ENCODE measurements around the gene PSG6. TPM values are rescaled to one million over a fixed set of nuclear protein-coding genes. Genes with fewer than 3 reads are reported as not detected.
"Not testable (repeated sequence)": the region's sequence is repeated elsewhere in the genome, so short reads cannot be mapped to it uniquely, and the experiment has no call there.

The PSG6 gene
- total and polyA plus RNA-seq, 7 experiments from 2014 or later, result not detected

DNA sequence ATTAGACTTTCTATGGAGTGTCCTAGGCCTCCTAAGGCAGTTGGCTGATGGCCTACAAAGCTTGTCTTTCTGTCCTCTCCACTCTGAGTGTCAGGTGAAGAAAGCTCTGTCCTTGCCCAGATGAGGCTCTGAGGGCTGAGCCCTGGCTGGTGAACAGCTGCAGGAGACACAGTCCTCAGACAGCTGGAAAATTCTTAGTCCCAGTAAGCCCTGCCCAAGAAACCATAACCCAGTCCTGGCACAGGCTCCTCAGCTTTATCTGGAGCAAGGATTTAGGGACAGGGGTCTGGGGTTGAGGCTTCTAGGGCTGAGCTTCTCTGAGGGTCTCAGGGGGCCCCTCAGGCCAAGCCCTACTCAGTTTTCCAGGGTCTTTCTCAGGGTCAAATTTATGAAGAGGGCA is 17.0 kb upstream of the PSG6 start:
- H3K27ac Mint-ChIP-seq; H3K27me3 ChIP-seq (ENCODE audit: control insufficient read depth in 2 of 2, insufficient read depth in 2 of 2, low read length in 2 of 2); CTCF ChIA-PET; H3K9me3 Mint-ChIP-seq; H3K27ac ChIP-seq (ENCODE audit: low read depth, low read length); H3K9me3 ChIP-seq (ENCODE audit: control insufficient read depth in 2 of 3, low read length in 3 of 3); intact Hi-C loops (cut with micrococcal nuclease); H3K4me1 ChIP-seq (ENCODE audit: control insufficient read depth in 2 of 2, insufficient read depth in 2 of 2, low read length in 2 of 2); ATAC-seq; H3K4me1 Mint-ChIP-seq; H3K4me3 ChIP-seq (ENCODE audit: low read length); POLR2A ChIA-PET; H3K4me3 Mint-ChIP-seq; DNase-seq; H3K36me3 ChIP-seq (ENCODE audit: control insufficient read depth in 2 of 3, insufficient read depth in 3 of 3, low read length in 3 of 3); H3K36me3 Mint-ChIP-seq: not testable (repeated sequence)
- peaks cover 0 to 36% (median 16%) of the 10 kb centered on the region in 5 donors for H3K27me3 Mint-ChIP-seq

DNA sequence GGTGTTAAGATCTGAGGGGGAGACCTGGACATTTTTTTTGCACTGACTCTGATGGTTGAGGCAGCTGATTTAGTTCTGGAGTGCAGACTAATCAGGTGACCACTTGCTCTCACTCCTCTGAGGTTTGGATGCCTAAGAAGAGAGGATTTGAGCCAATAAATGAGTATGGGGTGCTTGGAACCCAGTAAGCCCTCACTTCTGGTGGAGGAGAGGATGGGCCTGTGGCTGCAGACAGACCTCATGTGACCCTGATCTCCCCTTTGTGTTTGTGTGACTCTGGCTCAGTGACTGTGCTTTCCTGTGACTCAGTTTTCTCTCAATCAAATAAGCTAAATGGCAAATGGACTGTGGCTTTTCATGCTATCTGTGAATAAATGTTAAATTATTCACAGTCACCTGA is 16.5 kb upstream of the PSG6 start:
- H3K36me3 Mint-ChIP-seq, CTCF ChIA-PET: not testable (repeated sequence)

DNA sequence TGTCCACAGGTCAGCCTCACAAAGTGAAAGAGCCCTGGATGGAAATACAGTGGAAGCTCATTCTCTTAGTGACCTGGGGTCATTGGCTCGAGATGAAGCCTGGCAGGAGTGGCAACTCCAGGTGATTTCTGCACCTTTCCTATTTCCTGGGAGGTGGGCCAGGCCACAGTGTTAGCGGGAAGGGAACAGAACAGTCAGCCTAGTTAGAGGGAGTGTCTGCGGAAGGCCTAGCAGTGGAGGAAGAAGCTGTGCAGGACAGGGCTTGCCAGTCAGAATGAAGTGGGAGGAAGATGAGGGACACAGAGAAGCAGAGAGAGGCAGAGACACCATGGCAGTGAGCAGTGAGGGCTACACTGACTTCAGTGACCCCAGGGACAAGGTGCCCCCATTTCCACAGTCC is 15.7 kb upstream of the PSG6 start:
- H3K4me3 ChIP-seq (ENCODE audit: low read length); H3K4me3 Mint-ChIP-seq; POLR2A ChIA-PET; H3K27ac Mint-ChIP-seq; H3K4me1 Mint-ChIP-seq; H3K27ac ChIP-seq (ENCODE audit: low read depth, low read length); CTCF ChIA-PET; DNase-seq; H3K4me1 ChIP-seq (ENCODE audit: control insufficient read depth in 2 of 2, insufficient read depth in 2 of 2, low read length in 2 of 2); H3K36me3 Mint-ChIP-seq; intact Hi-C loops (cut with micrococcal nuclease); H3K27me3 ChIP-seq (ENCODE audit: control insufficient read depth in 2 of 2, insufficient read depth in 2 of 2, low read length in 2 of 2); H3K9me3 Mint-ChIP-seq; H3K36me3 ChIP-seq (ENCODE audit: control insufficient read depth in 2 of 3, insufficient read depth in 3 of 3, low read length in 3 of 3); ATAC-seq; H3K9me3 ChIP-seq (ENCODE audit: control insufficient read depth in 2 of 3, low read length in 3 of 3): not testable (repeated sequence)
- peaks cover 0 to 42% (median 15%) of the 10 kb centered on the region in 5 donors for H3K27me3 Mint-ChIP-seq

More for the DNA sequence above, 16.5 kb upstream of the PSG6 start:
- POLR2A ChIA-PET; ATAC-seq; DNase-seq; H3K4me1 ChIP-seq (ENCODE audit: control insufficient read depth in 2 of 2, insufficient read depth in 2 of 2, low read length in 2 of 2); H3K4me3 Mint-ChIP-seq; H3K9me3 Mint-ChIP-seq; H3K4me3 ChIP-seq (ENCODE audit: low read length); H3K27me3 ChIP-seq (ENCODE audit: control insufficient read depth in 2 of 2, insufficient read depth in 2 of 2, low read length in 2 of 2); H3K9me3 ChIP-seq (ENCODE audit: control insufficient read depth in 2 of 3, low read length in 3 of 3); H3K27ac ChIP-seq (ENCODE audit: low read depth, low read length); H3K4me1 Mint-ChIP-seq; H3K27ac Mint-ChIP-seq; H3K36me3 ChIP-seq (ENCODE audit: control insufficient read depth in 2 of 3, insufficient read depth in 3 of 3, low read length in 3 of 3); intact Hi-C loops (cut with micrococcal nuclease): not testable (repeated sequence)
- peaks cover 0 to 37% (median 15%) of the 10 kb centered on the region in 5 donors for H3K27me3 Mint-ChIP-seq

DNA sequence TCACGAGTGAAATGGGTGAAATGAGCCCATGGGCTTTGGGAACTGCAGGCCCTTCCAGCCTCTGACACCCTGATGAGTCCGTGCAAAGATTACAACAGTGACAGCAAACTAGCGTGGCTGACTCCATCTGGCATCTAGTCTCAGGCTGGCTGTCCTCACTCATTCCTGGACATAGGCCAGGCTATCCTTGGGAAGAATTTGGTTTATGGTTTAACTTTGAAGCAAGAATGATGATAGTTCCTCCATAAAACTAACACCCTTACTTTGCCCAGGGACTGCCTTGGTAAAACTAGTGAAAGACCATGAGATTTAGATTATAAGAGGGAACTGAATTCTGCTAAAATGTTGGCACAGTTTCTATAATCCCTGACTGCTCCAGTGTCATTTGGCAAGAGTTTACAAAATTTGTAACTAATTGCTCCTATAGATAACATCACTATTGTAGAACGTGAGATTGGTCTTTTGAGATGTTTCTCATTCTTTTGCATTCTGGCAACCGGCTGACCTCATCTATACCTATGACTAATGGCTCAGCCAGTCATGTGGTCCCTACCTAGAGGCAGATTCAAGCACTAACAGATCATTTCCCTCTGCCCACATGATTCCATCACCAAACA is 14.9 kb upstream of the PSG6 start:
- H3K9me3 Mint-ChIP-seq; CTCF ChIA-PET; POLR2A ChIA-PET; intact Hi-C loops (cut with micrococcal nuclease); H3K27ac ChIP-seq (ENCODE audit: low read depth, low read length); H3K4me1 ChIP-seq (ENCODE audit: control insufficient read depth in 2 of 2, insufficient read depth in 2 of 2, low read length in 2 of 2); ATAC-seq; H3K36me3 Mint-ChIP-seq; H3K9me3 ChIP-seq (ENCODE audit: control insufficient read depth in 2 of 3, low read length in 3 of 3); H3K36me3 ChIP-seq (ENCODE audit: control insufficient read depth in 2 of 3, insufficient read depth in 3 of 3, low read length in 3 of 3); H3K27ac Mint-ChIP-seq; H3K4me1 Mint-ChIP-seq; DNase-seq; H3K27me3 ChIP-seq (ENCODE audit: control insufficient read depth in 2 of 2, insufficient read depth in 2 of 2, low read length in 2 of 2); H3K4me3 Mint-ChIP-seq; H3K4me3 ChIP-seq (ENCODE audit: low read length): not testable (repeated sequence)
- H3K27me3 Mint-ChIP-seq, result peaks cover 0 to 39% (median 19%) of the 10 kb centered on the region in 5 donors

DNA sequence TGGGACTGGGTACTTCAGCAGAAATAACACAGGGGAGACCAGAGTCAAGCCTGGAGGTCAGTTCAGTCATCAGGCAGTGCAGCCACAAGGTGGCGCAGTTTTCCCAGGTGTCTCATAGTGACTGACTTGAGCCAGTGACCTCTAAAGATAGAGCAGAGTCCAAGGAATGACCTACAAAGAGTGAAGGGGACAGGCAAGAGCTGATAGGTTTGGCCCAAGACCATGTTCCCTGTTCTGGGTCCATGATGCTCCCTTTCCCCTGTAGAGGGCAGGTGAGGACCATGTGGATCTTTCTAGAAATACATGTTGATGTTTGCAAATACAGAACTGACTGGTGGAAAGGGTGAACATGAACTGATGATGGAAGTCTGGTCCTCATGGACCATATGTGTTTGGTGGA is 12.5 kb upstream of the PSG6 start:
- peaks cover 0 to 38% (median 27%) of the 10 kb centered on the region in 5 donors for H3K27me3 Mint-ChIP-seq
- ATAC-seq, CTCF ChIA-PET: not testable (repeated sequence)

DNA sequence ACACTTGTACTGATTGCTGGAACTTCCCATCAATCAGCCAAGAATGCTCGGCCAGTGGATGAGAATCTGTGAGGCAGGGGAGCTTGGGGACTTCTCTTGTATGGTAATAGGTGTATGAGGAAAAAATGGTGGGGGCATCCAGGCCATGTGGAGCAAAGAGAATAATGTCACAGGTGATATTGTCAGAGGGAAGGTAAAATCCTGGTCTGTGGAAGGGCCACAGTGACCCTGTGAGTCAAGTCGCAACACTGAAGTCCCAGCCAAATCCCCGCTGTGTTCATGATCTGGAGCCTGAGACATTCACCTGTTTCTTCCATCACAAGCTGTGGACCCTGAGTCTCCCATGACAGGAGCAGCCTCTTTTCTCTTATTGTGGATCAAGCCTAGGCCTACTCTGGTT is 11.2 kb upstream of the PSG6 start:
- Mint-ChIP-seq H3K27ac (no peak overlapping the region), H3K27me3 (peaks cover 0 to 38% (median 27%) of the 10 kb centered on the region in 5 donors), H3K4me3 (no peak overlapping the region), H3K36me3 (no peaks in the 10 kb centered on the region), H3K9me3 (no peaks in the 10 kb centered on the region), H3K4me1 (no peaks in the 10 kb centered on the region)
- Histone ChIP-seq H3K36me3 (ENCODE audit: control insufficient read depth in 2 of 3, insufficient read depth in 3 of 3, low read length in 3 of 3) (no peaks in the 10 kb centered on the region), H3K27me3 (ENCODE audit: control insufficient read depth in 2 of 2, insufficient read depth in 2 of 2, low read length in 2 of 2) (no peaks in the 10 kb centered on the region), H3K9me3 (ENCODE audit: control insufficient read depth in 2 of 3, low read length in 3 of 3) (no peaks in the 10 kb centered on the region), H3K4me3 (ENCODE audit: low read length) (no peak overlapping the region), H3K4me1 (ENCODE audit: control insufficient read depth in 2 of 2, insufficient read depth in 2 of 2, low read length in 2 of 2) (no peaks in the 10 kb centered on the region), H3K27ac (ENCODE audit: low read depth, low read length) (no peak overlapping the region)
- DNase-seq (no peak), ATAC-seq (no peak)
- intact Hi-C loops (cut with micrococcal nuclease), result no loop called here
- POLR2A ChIA-PET, result no interaction called here
- CTCF ChIA-PET, result no interaction called here

More for the DNA sequence above, 12.5 kb upstream of the PSG6 start:
- H3K27me3 ChIP-seq (ENCODE audit: control insufficient read depth in 2 of 2, insufficient read depth in 2 of 2, low read length in 2 of 2); H3K36me3 ChIP-seq (ENCODE audit: control insufficient read depth in 2 of 3, insufficient read depth in 3 of 3, low read length in 3 of 3); H3K4me1 ChIP-seq (ENCODE audit: control insufficient read depth in 2 of 2, insufficient read depth in 2 of 2, low read length in 2 of 2); H3K9me3 Mint-ChIP-seq; H3K4me3 Mint-ChIP-seq; H3K27ac ChIP-seq (ENCODE audit: low read depth, low read length); H3K36me3 Mint-ChIP-seq; H3K9me3 ChIP-seq (ENCODE audit: control insufficient read depth in 2 of 3, low read length in 3 of 3); H3K4me3 ChIP-seq (ENCODE audit: low read length); intact Hi-C loops (cut with micrococcal nuclease); H3K27ac Mint-ChIP-seq; H3K4me1 Mint-ChIP-seq; POLR2A ChIA-PET: not testable (repeated sequence)
- peak in 1 of 9 donors; percentile 34 for DNase-seq

DNA sequence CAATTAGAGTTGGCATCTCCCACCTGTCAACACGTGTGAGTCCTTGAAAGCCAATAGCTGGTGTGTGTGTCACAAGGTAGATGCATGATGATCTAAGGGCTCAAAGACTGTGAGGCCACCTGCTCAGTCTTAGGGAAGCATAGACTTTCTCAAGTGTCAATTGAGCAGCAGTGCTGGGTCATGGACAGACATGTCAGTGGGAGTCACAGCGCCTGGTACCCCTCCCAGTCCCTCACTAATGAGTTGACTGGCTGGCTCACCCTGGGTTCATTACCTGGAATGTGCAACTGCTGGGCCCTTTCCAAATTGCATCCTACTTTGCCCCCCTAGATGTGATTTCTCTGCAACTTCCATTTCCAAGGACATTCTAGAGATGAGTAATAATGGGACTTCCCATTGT is 9.1 kb upstream of the PSG6 start:
- no peak overlapping the region for H3K27ac ChIP-seq (ENCODE audit: low read depth, low read length)
- intact Hi-C loops (cut with micrococcal nuclease), result no loop called here
- Mint-ChIP-seq H3K4me1 (no peaks in the 10 kb centered on the region), H3K4me3 (no peak overlapping the region), H3K9me3 (peaks cover 0 to 3% (median 0%) of the 10 kb centered on the region in 11 donors), H3K27ac (no peak overlapping the region), H3K27me3 (peaks cover 0 to 48% (median 36%) of the 10 kb centered on the region in 5 donors), H3K36me3 (no peaks in the 10 kb centered on the region)
- ATAC-seq (no peak), DNase-seq (no peak)
- no peak overlapping the region for H3K4me3 ChIP-seq (ENCODE audit: low read length)
- H3K36me3 ChIP-seq (ENCODE audit: control insufficient read depth in 2 of 3, insufficient read depth in 3 of 3, low read length in 3 of 3), result no peaks in the 10 kb centered on the region
- POLR2A ChIA-PET, result no interaction called here
- no peaks in the 10 kb centered on the region for H3K27me3 ChIP-seq (ENCODE audit: control insufficient read depth in 2 of 2, insufficient read depth in 2 of 2, low read length in 2 of 2)
- CTCF ChIA-PET, result no interaction called here
- no peaks in the 10 kb centered on the region for H3K4me1 ChIP-seq (ENCODE audit: control insufficient read depth in 2 of 2, insufficient read depth in 2 of 2, low read length in 2 of 2)
- H3K9me3 ChIP-seq (ENCODE audit: control insufficient read depth in 2 of 3, low read length in 3 of 3), result no peaks in the 10 kb centered on the region
